BLaER1 treated with 17β-estradiol and CSF1 and Interleukin-3, amounts not matched to agents 10 nM and 100 nM (cell line): ENCODE data around the gene NKTR.

ENCODE experiments used
- H3K27ac ChIP-seq, 11 experiments: shearing (Covaris generic); formaldehyde crosslinking; 2 replicates each; pipeline ENCODE4 v1.8.1; 2022
- H3K27me3 ChIP-seq, 11 experiments: shearing (Covaris generic); formaldehyde crosslinking; 2 replicates each; pipeline ENCODE4 v1.8.1; 2022
- H3K36me3 ChIP-seq, 11 experiments: shearing (Covaris generic); formaldehyde crosslinking; 2 replicates each; pipeline ENCODE4 v1.8.1; 2022
- H3K4me1 ChIP-seq, 10 experiments: shearing (Covaris generic); formaldehyde crosslinking; 2 replicates each; pipeline ENCODE4 v1.8.1; 2022
- H3K4me2 ChIP-seq, 11 experiments: shearing (Covaris generic); formaldehyde crosslinking; 2 replicates each; pipeline ENCODE4 v1.8.1; 2022
- H3K4me3 ChIP-seq, 10 experiments: shearing (Covaris generic); formaldehyde crosslinking; 2 replicates each; pipeline ENCODE4 v1.8.1; 2022
- H3K9ac ChIP-seq, 11 experiments: shearing (Covaris generic); formaldehyde crosslinking; 2 replicates each; pipeline ENCODE4 v1.8.1; 2022
- H3K9me3 ChIP-seq, 11 experiments: shearing (Covaris generic); formaldehyde crosslinking; replicated peaks in 1 of 11; 2 replicates each; pipeline ENCODE4 v1.8.1; 2022
- H4K20me1 ChIP-seq, 11 experiments: shearing (Covaris generic); formaldehyde crosslinking; 2 replicates each; pipeline ENCODE4 v1.8.1; 2022
- Cebpa-rat ChIP-seq, 11 experiments: shearing (Covaris generic); IDR thresholded peaks; 2 replicates each; pipeline ENCODE4 v1.8.1; 2022

NKTR gene

DNA sequence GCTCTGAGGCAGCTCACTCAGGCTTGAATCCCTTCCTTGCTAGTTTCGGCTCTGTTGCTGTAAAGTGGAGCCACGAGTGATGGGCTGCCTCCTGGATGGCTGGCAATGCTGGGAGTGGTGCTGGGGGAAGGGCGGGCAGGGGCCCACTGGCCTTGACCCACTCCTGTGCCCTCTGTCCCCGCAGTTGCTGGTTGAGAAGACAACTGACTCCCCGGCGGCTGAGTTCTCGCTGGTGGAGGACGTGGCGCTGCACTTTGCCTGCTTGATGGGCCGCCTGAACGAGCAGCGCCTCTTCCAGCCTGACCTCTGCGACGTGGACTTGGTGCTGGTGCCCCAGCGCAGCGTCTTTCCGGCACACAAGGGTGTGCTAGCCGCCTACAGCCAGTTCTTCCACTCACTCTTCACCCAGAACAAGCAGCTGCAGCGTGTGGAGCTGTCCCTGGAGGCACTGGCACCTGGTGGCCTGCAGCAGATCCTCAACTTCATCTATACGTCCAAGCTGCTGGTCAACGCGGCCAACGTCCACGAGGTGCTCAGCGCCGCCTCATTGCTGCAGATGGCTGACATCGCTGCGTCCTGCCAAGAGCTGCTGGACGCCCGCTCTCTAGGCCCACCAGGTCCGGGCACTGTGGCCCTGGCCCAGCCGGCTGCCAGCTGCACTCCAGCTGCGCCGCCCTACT, 57.7 kb downstream of the NKTR start:
- Histone ChIP-seq H3K4me1 (peaks cover 80 to 93% (median 91%) of the 10 kb centered on the region in 10 experiments), H3K27me3 (no peaks in the 10 kb centered on the region), H3K36me3 (peaks cover 0 to 31% (median 23%) of the 10 kb centered on the region in 11 experiments; a peak in 20 of 22 replicates), H3K9me3 (no peaks in the 10 kb centered on the region), H3K4me2 (peak overlapping the region; percentile 89 to 100 (median 98); a peak in 21 of 22 replicates), H3K27ac (peak overlapping the region in 9 of 11 experiments; percentile 52 to 95 (median 78); a peak in 15 of 22 replicates), H3K9ac (peak overlapping the region in 8 of 11 experiments; percentile 14 to 84 (median 76); a peak in 11 of 22 replicates), H4K20me1 (peaks cover 0 to 21% (median 5%) of the 10 kb centered on the region in 11 experiments; a peak in 6 of 22 replicates), H3K4me3 (peak overlapping the region in 4 of 10 experiments; percentile 64 to 73 (median 70); a peak in 4 of 20 replicates)
- no peak for TF ChIP-seq Cebpa-rat (IDR thresholded peaks at IDR 0.05)

DNA sequence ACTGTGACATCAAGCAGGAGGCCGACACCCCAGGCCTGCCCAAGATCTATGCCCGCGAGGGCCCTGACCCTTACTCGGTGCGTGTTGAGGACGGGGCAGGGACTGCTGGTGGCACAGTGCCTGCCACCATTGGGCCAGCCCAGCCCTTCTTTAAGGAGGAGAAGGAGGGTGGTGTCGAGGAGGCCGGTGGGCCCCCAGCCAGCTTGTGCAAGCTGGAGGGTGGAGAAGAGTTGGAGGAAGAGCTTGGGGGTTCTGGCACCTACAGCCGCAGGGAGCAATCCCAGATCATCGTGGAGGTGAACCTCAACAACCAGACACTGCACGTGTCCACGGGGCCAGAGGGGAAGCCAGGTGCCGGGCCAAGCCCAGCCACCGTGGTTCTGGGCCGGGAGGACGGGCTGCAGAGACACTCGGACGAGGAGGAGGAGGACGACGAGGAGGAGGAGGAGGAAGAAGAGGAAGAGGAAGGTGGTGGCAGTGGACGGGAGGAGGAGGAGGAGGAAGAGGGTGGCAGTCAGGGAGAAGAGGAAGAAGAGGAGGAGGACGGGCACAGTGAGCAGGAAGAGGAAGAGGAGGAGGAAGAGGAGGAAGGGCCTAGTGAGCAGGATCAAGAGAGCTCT, 58.4 kb downstream of the NKTR start:
- TF ChIP-seq Cebpa-rat (IDR thresholded peaks at IDR 0.05), result no peak
- Histone ChIP-seq H3K4me1 (peaks cover 84 to 93% (median 92%) of the 10 kb centered on the region in 10 experiments), H3K36me3 (peaks cover 0 to 33% (median 23%) of the 10 kb centered on the region in 11 experiments; a peak in 20 of 22 replicates), H3K4me3 (peak overlapping the region in 9 of 10 experiments; percentile 46 to 74 (median 66); a peak in 17 of 20 replicates), H3K9ac (peak overlapping the region in 9 of 11 experiments; percentile 66 to 84 (median 78); a peak in 16 of 22 replicates), H3K9me3 (no peaks in the 10 kb centered on the region), H3K27ac (peak overlapping the region in 9 of 11 experiments; percentile 52 to 95 (median 78); a peak in 19 of 22 replicates), H3K4me2 (peak overlapping the region; percentile 89 to 100 (median 96)), H3K27me3 (no peaks in the 10 kb centered on the region), H4K20me1 (peaks cover 0 to 21% (median 5%) of the 10 kb centered on the region in 11 experiments; a peak in 6 of 22 replicates)

DNA sequence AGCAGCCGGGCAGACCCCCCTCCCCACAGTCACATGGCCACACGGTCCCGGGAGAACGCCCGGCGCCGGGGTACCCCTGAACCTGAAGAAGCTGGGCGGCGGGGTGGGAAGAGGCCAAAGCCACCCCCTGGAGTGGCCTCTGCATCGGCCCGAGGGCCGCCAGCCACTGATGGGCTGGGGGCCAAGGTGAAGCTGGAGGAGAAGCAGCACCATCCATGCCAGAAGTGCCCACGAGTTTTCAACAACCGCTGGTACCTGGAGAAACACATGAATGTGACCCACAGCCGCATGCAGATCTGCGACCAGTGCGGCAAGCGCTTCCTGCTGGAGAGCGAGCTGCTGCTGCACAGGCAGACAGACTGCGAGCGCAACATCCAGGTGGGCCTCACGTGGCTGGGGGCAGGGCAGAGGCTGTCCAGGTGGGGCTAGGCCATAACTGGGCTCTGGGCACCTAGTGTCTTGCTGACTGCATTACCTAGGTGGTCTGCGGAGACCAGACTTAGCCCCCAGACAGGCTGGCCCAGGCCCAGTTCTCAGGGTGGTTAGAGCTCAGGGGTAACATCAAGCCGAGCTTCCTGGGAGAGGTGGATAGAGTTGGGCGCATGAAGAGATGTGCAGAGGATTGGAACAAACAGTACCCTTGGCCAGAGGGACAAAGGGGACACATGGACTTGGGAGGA, 59.1 kb downstream of the NKTR start:
- no peaks in the 10 kb centered on the region for H3K9me3 ChIP-seq
- H3K4me2 ChIP-seq, result peak overlapping the region; percentile 89 to 100 (median 96)
- H3K36me3 ChIP-seq, result peaks cover 0 to 33% (median 23%) of the 10 kb centered on the region in 11 experiments; a peak in 20 of 22 replicates
- TF ChIP-seq Cebpa-rat (IDR thresholded peaks at IDR 0.05), result no peak
- H3K4me3 ChIP-seq, result peak overlapping the region; percentile 39 to 74 (median 65)
- no peaks in the 10 kb centered on the region for H3K27me3 ChIP-seq
- H3K4me1 ChIP-seq, result peaks cover 89 to 99% (median 97%) of the 10 kb centered on the region in 10 experiments
- peaks cover 0 to 21% (median 5%) of the 10 kb centered on the region in 11 experiments; a peak in 6 of 22 replicates for H4K20me1 ChIP-seq
- H3K9ac ChIP-seq, result peak overlapping the region; percentile 0 to 84 (median 78); a peak in 20 of 22 replicates
- H3K27ac ChIP-seq, result peak overlapping the region; percentile 24 to 95 (median 77); a peak in 19 of 22 replicates

DNA sequence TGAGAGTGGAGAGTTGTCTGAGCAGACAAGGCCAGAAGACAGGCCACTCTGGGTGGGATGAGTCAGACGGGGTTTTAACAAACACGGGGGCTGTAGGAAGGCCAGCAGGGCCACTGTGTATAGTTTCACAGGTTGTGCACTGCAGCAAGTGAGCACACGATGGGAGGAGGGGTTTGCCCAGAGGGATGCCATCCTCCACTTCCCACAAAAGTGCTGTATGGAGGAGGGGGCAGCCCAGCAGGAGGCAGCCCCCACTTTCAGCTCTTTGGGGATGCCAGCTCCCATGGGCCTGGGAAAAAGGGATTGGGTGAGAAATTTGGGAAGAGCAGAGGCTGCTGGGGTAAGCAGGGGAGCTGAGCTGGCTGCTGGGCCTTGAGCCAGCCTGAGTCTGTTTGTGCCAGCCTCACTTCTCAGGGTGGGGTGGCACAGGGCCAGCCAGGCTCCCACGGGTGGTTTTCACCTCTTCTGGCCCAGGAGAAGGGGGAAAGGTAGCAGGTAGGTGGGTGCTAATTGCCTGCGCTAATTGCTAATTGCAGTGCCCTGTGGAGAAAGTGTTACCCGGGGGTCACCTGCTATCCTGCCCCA, 59.7 kb downstream of the NKTR start:
- Histone ChIP-seq H3K27me3 (no peaks in the 10 kb centered on the region), H3K4me1 (peaks cover 91 to 99% (median 97%) of the 10 kb centered on the region in 10 experiments), H4K20me1 (peaks cover 0 to 21% (median 5%) of the 10 kb centered on the region in 11 experiments; a peak in 6 of 22 replicates), H3K4me2 (peak overlapping the region; percentile 89 to 100 (median 96)), H3K9me3 (no peaks in the 10 kb centered on the region), H3K4me3 (peak overlapping the region in 9 of 10 experiments; percentile 46 to 74 (median 66); a peak in 18 of 20 replicates), H3K36me3 (peaks cover 0 to 33% (median 23%) of the 10 kb centered on the region in 11 experiments; a peak in 20 of 22 replicates), H3K27ac (peak overlapping the region in 10 of 11 experiments; percentile 34 to 95 (median 78); a peak in 18 of 22 replicates), H3K9ac (peak overlapping the region; percentile 0 to 84 (median 78); a peak in 20 of 22 replicates)
- TF ChIP-seq Cebpa-rat (IDR thresholded peaks at IDR 0.05), result no peak

DNA sequence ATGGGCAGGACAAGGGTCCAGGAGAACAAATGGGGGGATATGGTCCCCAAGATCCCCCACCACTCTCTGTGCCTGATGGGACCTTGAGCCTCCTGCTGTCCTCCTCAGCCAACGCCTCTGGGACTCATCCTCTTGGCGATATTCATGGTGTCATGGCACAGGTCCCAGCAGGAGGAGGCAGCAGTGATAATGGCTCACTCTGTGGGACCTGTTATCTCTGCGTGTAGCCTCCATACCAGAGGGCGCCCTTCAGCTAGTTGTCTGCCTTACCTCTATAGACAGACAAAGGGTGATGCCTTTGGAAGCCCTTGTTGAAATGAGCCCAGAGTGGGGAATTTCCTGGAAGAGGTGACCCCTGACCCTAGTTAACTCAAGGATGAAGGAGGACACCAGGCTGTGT, 60.4 kb downstream of the NKTR start:
- peak overlapping the region in 9 of 11 experiments; percentile 52 to 95 (median 78); a peak in 10 of 22 replicates for H3K27ac ChIP-seq

GRCh38 chr3:42661593-42662022, 61.1 kb downstream of the NKTR start:
- peaks cover 83 to 98% (median 94%) of the 10 kb centered on the region in 10 experiments for H3K4me1 ChIP-seq

More for the DNA sequence above, 60.4 kb downstream of the NKTR start:
- H3K9ac ChIP-seq, result peak overlapping the region in 9 of 11 experiments; percentile 0 to 84 (median 78); a peak in 13 of 22 replicates
- peaks cover 88 to 99% (median 97%) of the 10 kb centered on the region in 10 experiments for H3K4me1 ChIP-seq
- H4K20me1 ChIP-seq, result peaks cover 0 to 15% (median 5%) of the 10 kb centered on the region in 11 experiments; a peak in 6 of 22 replicates
- no peaks in the 10 kb centered on the region for H3K27me3 ChIP-seq
- TF ChIP-seq Cebpa-rat (IDR thresholded peaks at IDR 0.05), result no peak
- H3K4me2 ChIP-seq, result peak overlapping the region; percentile 89 to 100 (median 96)
- peaks cover 0 to 33% (median 23%) of the 10 kb centered on the region in 11 experiments; a peak in 20 of 22 replicates for H3K36me3 ChIP-seq
- H3K4me3 ChIP-seq, result peak overlapping the region in 8 of 10 experiments; percentile 55 to 74 (median 68); a peak in 14 of 20 replicates
- H3K9me3 ChIP-seq, result no peaks in the 10 kb centered on the region

GRCh38 chr3:42662037-42662812, 61.7 kb downstream of the NKTR start:
- peaks cover 0 to 33% (median 23%) of the 10 kb centered on the region in 11 experiments; a peak in 20 of 22 replicates for H3K36me3 ChIP-seq
- no peak for TF ChIP-seq Cebpa-rat (IDR thresholded peaks at IDR 0.05)
- peak overlapping the region in 5 of 11 experiments; percentile 68 to 87 (median 82); a peak in 8 of 22 replicates for H3K9ac ChIP-seq
- H3K27me3 ChIP-seq, result no peaks in the 10 kb centered on the region
- peaks cover 83 to 94% (median 90%) of the 10 kb centered on the region in 10 experiments for H3K4me1 ChIP-seq
- 0 out of 20 replicates have a peak overlapping the region, but pooled peaks of 1 of the 10 experiments have one; percentile 16 for H3K4me3 ChIP-seq
- peak overlapping the region; percentile 89 to 100 (median 96); a peak in 21 of 22 replicates for H3K4me2 ChIP-seq
- peaks cover 0 to 7% (median 2%) of the 10 kb centered on the region in 11 experiments; a peak in 6 of 22 replicates for H4K20me1 ChIP-seq
- H3K27ac ChIP-seq, result peak overlapping the region in 7 of 11 experiments; percentile 83 to 95 (median 92); a peak in 12 of 22 replicates
- H3K9me3 ChIP-seq, result no peaks in the 10 kb centered on the region

More at GRCh38 chr3:42661593-42662022, 61.1 kb downstream of the NKTR start:
- Histone ChIP-seq H3K36me3 (peaks cover 0 to 33% (median 23%) of the 10 kb centered on the region in 11 experiments; a peak in 20 of 22 replicates), H3K27ac (peak overlapping the region in 6 of 11 experiments; percentile 84 to 95 (median 92); a peak in 9 of 22 replicates), H3K27me3 (no peaks in the 10 kb centered on the region), H3K4me2 (peak overlapping the region; percentile 89 to 100 (median 96); a peak in 20 of 22 replicates), H3K9me3 (no peaks in the 10 kb centered on the region), H4K20me1 (peaks cover 0 to 10% (median 5%) of the 10 kb centered on the region in 11 experiments; a peak in 6 of 22 replicates), H3K9ac (peak overlapping the region in 4 of 11 experiments; percentile 39 to 87 (median 82); a peak in 2 of 22 replicates), H3K4me3 (0 out of 20 replicates have a peak overlapping the region, but pooled peaks of 1 of the 10 experiments have one; percentile 16)
- TF ChIP-seq Cebpa-rat (IDR thresholded peaks at IDR 0.05), result no peak
